Osteoblast (primary cell): ENCODE results near the gene TEC. TPM values are rescaled to one million over a fixed set of nuclear protein-coding genes. Genes with fewer than 3 reads are reported as not detected.

Experiments
- DNase-seq: peaks from one replicate; pipeline ENCODE4 v3.0.0; 2011; ENCODE audit warnings: low spot score, mixed read lengths; ENCODE audit not compliant: insufficient read length; ENCODE audit errors: missing footprints
- H2AFZ ChIP-seq: 2 replicates; pipeline ENCODE4 v1.6.0; 2011; ENCODE audit warnings: mild to moderate bottlenecking, low read length
- H3K27ac ChIP-seq: 2 replicates; pipeline ENCODE4 v1.5.1; 2011; ENCODE audit warnings: mild to moderate bottlenecking, low read depth, low read length, moderate library complexity
- H3K27me3 ChIP-seq: 2 replicates; pipeline ENCODE4 v1.6.0; 2012; ENCODE audit warnings: mild to moderate bottlenecking, control low read depth, inconsistent platforms, low read length, moderate library complexity; ENCODE audit not compliant: insufficient read depth
- H3K36me3 ChIP-seq: 2 replicates; pipeline ENCODE4 v1.5.1; 2011; ENCODE audit warnings: mild to moderate bottlenecking, low read length, control low read depth, moderate library complexity; ENCODE audit not compliant: insufficient read depth
- H3K4me1 ChIP-seq: 2 replicates; pipeline ENCODE4 v1.5.1; 2011; ENCODE audit warnings: mild to moderate bottlenecking, low read length, control low read depth, moderate library complexity; ENCODE audit not compliant: insufficient read depth
- H3K4me2 ChIP-seq: 2 replicates; pipeline ENCODE4 v1.6.0; 2011; ENCODE audit warnings: mild to moderate bottlenecking, low read length; ENCODE audit not compliant: insufficient read depth
- H3K4me3 ChIP-seq: fragments of 200-600 bp; sonication (generic); 3 replicates; pipeline ENCODE4 v1.5.1; 2012; ENCODE audit warnings: mild to moderate bottlenecking, low read length, inconsistent platforms; ENCODE audit not compliant: insufficient read depth
- H3K79me2 ChIP-seq: 2 replicates; pipeline ENCODE4 v1.6.0; 2012; ENCODE audit warnings: mild to moderate bottlenecking, low read length, control low read depth, inconsistent platforms; ENCODE audit not compliant: insufficient read depth
- H3K9me3 ChIP-seq: 2 replicates; pipeline ENCODE4 v1.5.1; 2011; ENCODE audit warnings: low read depth, low read length, control low read depth
- H4K20me1 ChIP-seq: 2 replicates; pipeline ENCODE4 v1.6.0; 2012; ENCODE audit warnings: mild to moderate bottlenecking, low read length, control low read depth; ENCODE audit not compliant: insufficient read depth
- CTCF ChIP-seq: IDR thresholded peaks from 2 replicates; pipeline ENCODE4 v1.5.1; 2011; ENCODE audit warnings: mild to moderate bottlenecking, low read depth, low read length, moderate library complexity; ENCODE audit errors: extremely low read depth
- total RNA-seq: library from RNA; depleted of rRNA; stranded (reverse); fragments of >200 nt; gene quantifications from 2 replicates; pipeline ENCODE4 v1.2.3, GENCODE V29; 2012

Gene TEC
- total RNA-seq, 1 donor, result 1.8 TPM

DNA sequence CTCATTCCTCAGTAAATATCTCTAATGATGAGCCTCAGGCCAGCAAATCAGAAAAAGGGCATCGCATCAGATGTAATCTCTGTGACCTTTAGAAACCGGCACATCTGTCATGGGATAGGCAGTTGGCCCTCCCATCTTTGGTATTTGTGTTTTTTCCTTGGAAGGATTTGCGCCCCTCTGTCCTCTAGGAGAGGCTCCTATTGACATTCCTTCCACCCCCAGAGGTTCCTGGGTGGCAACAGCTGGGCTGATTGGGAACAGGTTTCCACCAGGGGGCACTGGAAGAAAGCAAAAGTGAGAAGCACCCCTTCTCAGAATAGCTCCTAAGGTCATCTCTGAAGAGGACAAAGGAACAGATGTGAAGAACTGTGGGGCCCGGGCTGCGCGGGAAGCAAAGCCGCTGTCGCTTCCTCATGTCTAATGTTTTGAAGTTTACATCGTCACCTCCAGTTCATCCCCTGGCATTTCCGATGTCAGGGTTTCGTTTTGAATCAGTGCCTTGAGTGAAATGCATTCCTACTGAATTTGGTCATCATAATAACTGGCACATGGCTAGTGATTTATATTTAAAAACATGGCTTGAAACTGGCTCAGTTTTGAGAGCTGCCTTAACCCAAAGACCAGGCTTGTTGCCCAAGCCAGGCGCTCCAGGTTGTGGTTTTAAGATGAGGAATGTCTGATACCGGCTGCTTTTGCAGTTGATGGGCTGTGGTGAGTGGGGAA, 141.8 kb downstream of the TEC start:
- Histone ChIP-seq H3K4me2 (peak overlapping the region; percentile 83), H3K27me3 (peaks cover 3% of the 10 kb centered on the region), H3K79me2 (no peaks in the 10 kb centered on the region), H3K27ac (peak overlapping the region; percentile 9), H4K20me1 (no peaks in the 10 kb centered on the region), H3K36me3 (no peaks in the 10 kb centered on the region), H3K9me3 (no peaks in the 10 kb centered on the region), H2AFZ (peak overlapping the region; percentile 52), H3K4me3 (peak overlapping the region; percentile 63), H3K4me1 (peaks cover 15% of the 10 kb centered on the region)
- DNase-seq, result peak; percentile 86
- peak; percentile 70 for TF ChIP-seq CTCF

DNA sequence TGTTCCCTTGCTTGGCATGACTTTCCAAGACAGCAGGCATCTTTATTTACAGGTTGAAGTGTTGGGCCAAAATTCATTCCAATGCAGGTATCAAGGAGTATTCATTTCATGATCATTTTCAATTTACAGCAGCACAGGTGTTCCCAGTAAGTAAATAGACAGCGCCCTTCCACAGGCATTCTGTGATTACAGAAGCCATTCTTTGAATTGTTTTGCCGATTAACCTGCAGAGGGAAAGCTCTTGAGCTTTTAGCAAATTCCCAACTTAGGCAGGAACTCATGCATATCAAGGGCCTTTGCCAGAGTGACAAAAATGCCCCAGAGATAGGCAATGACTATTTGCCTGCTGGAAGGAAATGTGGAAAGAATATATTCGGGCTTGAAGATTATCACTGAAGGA, 142.4 kb downstream of the TEC start:
- no peak for TF ChIP-seq CTCF
- H3K9me3 ChIP-seq, result no peaks in the 10 kb centered on the region
- H3K27ac ChIP-seq, result peak overlapping the region; percentile 9
- peaks cover 15% of the 10 kb centered on the region for H3K4me1 ChIP-seq
- H3K4me3 ChIP-seq, result peak overlapping the region; percentile 63
- H3K27me3 ChIP-seq, result peaks cover 3% of the 10 kb centered on the region
- DNase-seq, result no peak
- no peak overlapping the region for H2AFZ ChIP-seq
- no peaks in the 10 kb centered on the region for H3K79me2 ChIP-seq
- H3K36me3 ChIP-seq, result no peaks in the 10 kb centered on the region
- H4K20me1 ChIP-seq, result no peaks in the 10 kb centered on the region
- H3K4me2 ChIP-seq, result peak overlapping the region; percentile 83

DNA sequence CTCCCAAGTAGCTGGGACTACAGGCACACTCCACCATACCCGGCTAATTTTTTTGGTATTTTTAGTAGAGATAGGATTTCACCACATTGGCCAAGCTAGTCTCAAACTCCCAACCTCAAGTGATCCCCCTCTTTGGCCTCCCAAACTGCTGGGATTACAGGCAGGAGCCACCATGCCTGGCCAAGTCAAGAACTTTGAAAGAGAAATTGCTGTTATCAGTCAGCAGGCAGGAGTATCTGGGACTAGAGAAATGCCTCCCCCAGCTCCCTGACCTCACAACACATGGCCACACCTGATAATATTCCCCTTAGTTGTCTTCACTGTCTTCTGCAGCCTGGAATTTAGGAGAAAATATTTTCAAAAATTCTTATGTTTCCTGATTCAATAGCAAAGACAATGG, 143.0 kb downstream of the TEC start:
- Histone ChIP-seq H3K4me2 (no peak overlapping the region), H3K9me3 (no peaks in the 10 kb centered on the region), H2AFZ (no peak overlapping the region), H4K20me1 (no peaks in the 10 kb centered on the region), H3K27ac (no peak overlapping the region), H3K27me3 (peaks cover 3% of the 10 kb centered on the region), H3K4me3 (no peak overlapping the region), H3K36me3 (no peaks in the 10 kb centered on the region), H3K4me1 (peaks cover 15% of the 10 kb centered on the region), H3K79me2 (no peaks in the 10 kb centered on the region)
- TF ChIP-seq CTCF, result no peak
- DNase-seq, result no peak

DNA sequence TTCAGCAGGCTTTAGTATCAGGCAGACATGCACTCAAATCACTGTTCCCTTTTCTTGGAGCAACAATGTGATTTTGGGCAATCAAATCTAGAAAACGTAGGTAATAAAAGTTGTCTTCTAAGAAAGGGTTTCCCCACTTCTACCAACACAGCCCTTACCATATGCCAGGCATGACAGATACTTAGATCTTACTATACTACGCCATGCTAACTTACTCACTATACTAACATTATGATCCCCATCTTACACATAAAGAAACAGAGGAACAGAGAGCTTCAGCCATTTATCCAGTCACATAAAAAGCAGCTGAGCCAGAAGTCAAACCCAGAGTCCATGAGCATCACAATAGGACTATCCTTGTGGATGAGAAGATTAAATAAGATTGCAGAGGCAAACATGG, 144.8 kb downstream of the TEC start:
- Histone ChIP-seq H3K79me2 (no peaks in the 10 kb centered on the region), H3K27me3 (peaks cover 3% of the 10 kb centered on the region), H3K9me3 (no peaks in the 10 kb centered on the region), H3K4me2 (no peak overlapping the region), H2AFZ (no peak overlapping the region), H3K4me1 (peaks cover 15% of the 10 kb centered on the region), H4K20me1 (no peaks in the 10 kb centered on the region), H3K36me3 (no peaks in the 10 kb centered on the region), H3K27ac (no peak overlapping the region), H3K4me3 (no peak overlapping the region)
- DNase-seq, result no peak
- TF ChIP-seq CTCF, result no peak
